GM10847 (cell line): Measurements from ENCODE around the gene NPBWR2.

Source experiments
- POLR2A ChIP-seq: IDR thresholded peaks from 2 replicates; pipeline ENCODE4 v1.6.1; 2011; ENCODE audit not compliant: insufficient read length; ENCODE audit errors: extremely low read depth

Gene NPBWR2

GRCh38 chr20:64100566-64100888 lies 6.8 kb downstream of the NPBWR2 start:
- TF ChIP-seq POLR2A = no peak

GRCh38 chr20:64099880-64100565 lies 7.3 kb downstream of the NPBWR2 start:
- no peak for TF ChIP-seq POLR2A

GRCh38 chr20:64099086-64099786 lies 8.1 kb downstream of the NPBWR2 start:
- TF ChIP-seq POLR2A = no peak

- TF ChIP-seq POLR2A = no peak
These were observed 8.8 kb downstream of the NPBWR2 start for GRCh38 chr20:64098471-64099013.

GRCh38 chr20:64096535-64096934 lies 10.8 kb downstream of the NPBWR2 start:
- no peak for TF ChIP-seq POLR2A

GRCh38 chr20:64095927-64096326 lies 11.4 kb downstream of the NPBWR2 start:
- no peak for TF ChIP-seq POLR2A

- no peak for TF ChIP-seq POLR2A
These were observed 11.9 kb downstream of the NPBWR2 start for GRCh38 chr20:64095455-64095854.

GRCh38 chr20:64093013-64093503 lies 14.3 kb downstream of the NPBWR2 start:
- TF ChIP-seq POLR2A = no peak

GRCh38 chr20:64092258-64093012 lies 14.9 kb downstream of the NPBWR2 start:
- TF ChIP-seq POLR2A = no peak

GRCh38 chr20:64091770-64092169 lies 15.6 kb downstream of the NPBWR2 start:
- no peak for TF ChIP-seq POLR2A

- no peak for TF ChIP-seq POLR2A
These were observed 16.0 kb downstream of the NPBWR2 start for GRCh38 chr20:64091340-64091739.

- TF ChIP-seq POLR2A = no peak
These were observed 17.2 kb downstream of the NPBWR2 start for GRCh38 chr20:64090165-64090564.

GRCh38 chr20:64086801-64087200 lies 20.6 kb downstream of the NPBWR2 start:
- TF ChIP-seq POLR2A = no peak

GRCh38 chr20:64084685-64085152 lies 22.6 kb downstream of the NPBWR2 start:
- TF ChIP-seq POLR2A = no peak
